HCT116 (cell line): Measurements from ENCODE around the gene CNTN4. TPM values are rescaled to one million over a fixed set of nuclear protein-coding genes. Genes with fewer than 3 reads are reported as not detected.

Source experiments
- ATAC-seq: fragments of 200-7000 bp; cut with Tn5 transposase; 2 replicates; pipeline ENCODE4 v1.9.1; 2020; ENCODE audit warnings: mild to moderate bottlenecking, moderate library complexity
- BruUV-seq: library from RNA; stranded (reverse); fragments of 400-500 nt; replicated peaks from 2 replicates; lab custom pipeline; 2021; lab: Mats Ljungman, UMichigan
- CTCF ChIA-PET: fragments of 300-600 bp; sonication (Branson Sonifier 250); formaldehyde crosslinking; loops from one replicate; lab custom pipeline; 2021; ENCODE audit warnings: antibody characterized with exemption; lab: Charles Lee
- POLR2A ChIA-PET: fragments of 300-600, 350-600 bp; sonication (Branson Sonifier 250); formaldehyde crosslinking; loops from one replicate; lab custom pipeline; 2021; ENCODE audit warnings: antibody characterized with exemption; lab: Charles Lee
- RAD21 ChIA-PET, 2 experiments: fragments of 300-600 bp; sonication (Branson Sonifier 250); formaldehyde crosslinking; loops; one replicate each; lab custom pipeline; 2023; ENCODE audit warnings: low total read pairs in 2 of 2; ENCODE audit not compliant: uncharacterized antibody in 2 of 2, unreplicated experiment in 2 of 2, low non-redundant PET in 1 of 2; lab: Charles Lee
- DNase-seq: peaks from one replicate; pipeline ENCODE4 v3.0.0-alpha.2; 2010; ENCODE audit warnings: low read depth, low spot score
- H2AFZ ChIP-seq: fragments of 200-600 bp; shearing (Covaris generic), sonication (generic); 2 replicates; pipeline ENCODE4 v1.6.1; 2017; ENCODE audit warnings: low read depth, mixed run types, mixed read lengths, antibody characterized with exemption, low read length; ENCODE audit not compliant: poor library complexity, severe bottlenecking
- H3K27ac ChIP-seq: 2 replicates; pipeline ENCODE4 v1.5.1; 2012; ENCODE audit warnings: low read depth, low read length
- H3K27me3 ChIP-seq: fragments of 200-600 bp; sonication (generic); 2 replicates; pipeline ENCODE4 v1.6.1; 2016; ENCODE audit warnings: mixed run types, low read length, mixed read lengths; ENCODE audit not compliant: insufficient read depth
- H3K36me3 ChIP-seq, 2 experiments: fragments of 200-500 bp in 1 of 2; fragments of 200-600 bp in 1 of 2; sonication (Bioruptor generic) in 1 of 2; sonication (generic) in 1 of 2; 2 replicates each; pipeline versions ENCODE4 v1.5.1 to v1.6.1; 2014 to 2016; ENCODE audit warnings: low read length in 2 of 2, inconsistent platforms in 1 of 2, mixed read lengths in 1 of 2, mixed run types in 1 of 2; ENCODE audit not compliant: insufficient read depth in 2 of 2, control insufficient read depth in 1 of 2
- H3K4me1 ChIP-seq, 2 experiments: fragments of 200-600 bp in 1 of 2; sonication (generic) in 1 of 2; 2 replicates each; pipeline versions ENCODE4 v1.5.1 to v1.6.1; 2012 to 2017; ENCODE audit warnings: low read length in 2 of 2, inconsistent platforms in 1 of 2, mild to moderate bottlenecking in 1 of 2, mixed read lengths in 1 of 2, mixed run types in 1 of 2, moderate library complexity in 1 of 2; ENCODE audit not compliant: insufficient read depth in 2 of 2, control insufficient read depth in 1 of 2
- H3K4me2 ChIP-seq: fragments of 200-600 bp; sonication (generic); 2 replicates; pipeline ENCODE4 v1.6.1; 2017; ENCODE audit warnings: mixed run types, low read length, mixed read lengths
- H3K4me3 ChIP-seq, 2 experiments: fragments of 200-600 bp in 1 of 2; sonication (generic) in 1 of 2; replicated peaks in 1 of 2; 2 replicates each; pipeline ENCODE4 v1.5.1; 2011 to 2016; ENCODE audit warnings: low read length in 2 of 2, control low read depth in 1 of 2, low read depth in 1 of 2, mild to moderate bottlenecking in 1 of 2, mixed read lengths in 1 of 2, mixed run types in 1 of 2
- H3K79me2 ChIP-seq: fragments of 200-600 bp; sonication (generic); 2 replicates; pipeline ENCODE4 v1.6.1; 2017; ENCODE audit warnings: mild to moderate bottlenecking, mixed run types, low read length, moderate library complexity, mixed read lengths; ENCODE audit not compliant: insufficient read depth
- H3K9ac ChIP-seq: fragments of 200-600 bp; sonication (generic); 2 replicates; pipeline ENCODE4 v1.6.1; 2016; ENCODE audit warnings: low read length, mixed read lengths
- H3K9me2 ChIP-seq: fragments of 200-600 bp; sonication (generic), shearing (Covaris generic); 2 replicates; pipeline ENCODE4 v1.6.1; 2017; ENCODE audit warnings: mixed run types, mild to moderate bottlenecking, moderate library complexity; ENCODE audit not compliant: insufficient read depth
- H3K9me3 ChIP-seq, 2 experiments: fragments of 200-500 bp in 1 of 2; fragments of 200-600 bp in 1 of 2; sonication (Bioruptor generic) in 1 of 2; sonication (generic) in 1 of 2; 2 replicates each; pipeline ENCODE4 v1.6.1; 2014 to 2017; ENCODE audit warnings: low read length in 2 of 2, mixed read lengths in 2 of 2, inconsistent platforms in 1 of 2, low read depth in 1 of 2, mild to moderate bottlenecking in 1 of 2, mixed run types in 1 of 2, moderate library complexity in 1 of 2; ENCODE audit not compliant: control insufficient read depth in 1 of 2, insufficient read depth in 1 of 2
- H4K20me1 ChIP-seq: fragments of 200-600 bp; sonication (generic), shearing (Covaris generic); 2 replicates; pipeline ENCODE4 v1.6.1; 2017; ENCODE audit warnings: mixed run types, mild to moderate bottlenecking, moderate library complexity; ENCODE audit not compliant: insufficient read depth
- CBX3 ChIP-seq: IDR thresholded peaks from 2 replicates; pipeline ENCODE4 v1.6.1; 2012; ENCODE audit warnings: low read depth
- CEBPB ChIP-seq: IDR thresholded peaks from 2 replicates; pipeline ENCODE4 v1.6.1; 2012; ENCODE audit warnings: low read depth
- EZH2phosphoT487 ChIP-seq: fragments of 200-600 bp; IDR thresholded peaks from 2 replicates; pipeline ENCODE4 v1.6.1; 2018; ENCODE audit warnings: antibody characterized with exemption, borderline replicate concordance
- FOSL1 ChIP-seq: IDR thresholded peaks from 2 replicates; pipeline ENCODE4 v1.6.1; 2012; ENCODE audit warnings: low read depth
- MAX ChIP-seq: IDR thresholded peaks from 2 replicates; pipeline ENCODE4 v1.6.1; 2012
- SIN3A ChIP-seq: IDR thresholded peaks from 2 replicates; pipeline ENCODE4 v1.6.1; 2012; ENCODE audit warnings: low read depth
- TCF7L2 ChIP-seq: IDR thresholded peaks from 2 replicates; pipeline ENCODE4 v1.7.0; 2011; ENCODE audit warnings: borderline replicate concordance, inconsistent platforms; ENCODE audit not compliant: insufficient read depth, insufficient read length; ENCODE audit errors: extremely low read depth
- YY1 ChIP-seq: IDR thresholded peaks from 2 replicates; pipeline ENCODE4 v1.6.1; 2011; ENCODE audit warnings: low read length, low read depth, moderate library complexity, mild to moderate bottlenecking; ENCODE audit not compliant: insufficient replicate concordance; ENCODE audit errors: extremely low read depth
- ZBTB33 ChIP-seq: IDR thresholded peaks from 2 replicates; pipeline ENCODE4 v1.6.1; 2011; ENCODE audit warnings: mild to moderate bottlenecking, low read length, moderate library complexity; ENCODE audit not compliant: insufficient replicate concordance; ENCODE audit errors: extremely low read depth
- ZFX ChIP-seq: fragments of 450-650 bp; IDR thresholded peaks from 2 replicates; pipeline ENCODE4 v1.6.1; 2017
- ZNF274 ChIP-seq: fragments of 200-500 bp; sonication (Bioruptor generic); IDR thresholded peaks from 2 replicates; pipeline ENCODE4 v1.6.1; 2014; ENCODE audit warnings: mild to moderate bottlenecking, low read depth, low read length, inconsistent platforms
- intact Hi-C: fragments of 100-400 bp; cut with micrococcal nuclease; formaldehyde crosslinking; loops from 2 replicates; pipeline ENCODE4 v1.10.0; 2022
- total RNA-seq: library from RNA; stranded (reverse); gene quantifications from one replicate; pipeline ENCODE4 v1.2.1, GENCODE V29; 2021; ENCODE audit not compliant: unreplicated experiment

CNTN4 gene
- total RNA-seq, 1 experiment from 2014 or later = not detected

DNA sequence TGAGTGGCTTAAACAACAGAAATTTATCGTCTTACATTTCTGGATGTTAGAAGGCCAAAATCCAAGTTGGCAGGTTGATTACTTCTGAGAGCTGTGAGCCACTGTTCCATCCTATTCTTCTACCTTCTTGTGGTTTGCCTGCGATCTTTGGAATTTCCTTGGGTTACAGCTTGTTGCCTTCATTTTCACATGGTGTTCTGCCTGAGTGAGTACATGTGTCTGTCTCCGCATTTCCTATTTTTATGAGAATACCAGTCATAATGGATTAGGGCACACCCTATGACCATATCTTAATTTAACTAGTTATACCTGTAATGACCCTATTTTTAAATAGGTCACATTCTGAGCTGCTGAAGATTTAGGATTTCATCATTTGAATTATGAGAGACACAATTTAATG is 294.3 kb downstream of the CNTN4 start:
- ChIA-PET RAD21 (no interaction called here), CTCF (no interaction called here), POLR2A (no interaction called here)
- no peaks in the 10 kb centered on the region for H3K9me2 ChIP-seq
- DNase-seq = no peak
- no peaks in the 10 kb centered on the region for H3K4me1 ChIP-seq
- intact Hi-C loops = no loop called here
- H3K36me3 ChIP-seq = no peaks in the 10 kb centered on the region
- no TSS peak for BruUV-seq
- H3K27ac ChIP-seq = no peak overlapping the region
- H4K20me1 ChIP-seq = no peaks in the 10 kb centered on the region
- H3K9me3 ChIP-seq = peaks cover 6 to 18% of the 10 kb centered on the region in 2 experiments; a peak in 3 of 4 replicates
- ATAC-seq = no peak
- H3K4me3 ChIP-seq = no peak overlapping the region
- no peak overlapping the region for H3K4me2 ChIP-seq
- no peaks in the 10 kb centered on the region for H3K79me2 ChIP-seq
- H3K9ac ChIP-seq = no peak overlapping the region
- TF ChIP-seq CBX3 (no peak), YY1 (no peak), ZBTB33 (no peak), MAX (no peak), ZFX (no peak), SIN3A (no peak), CEBPB (no peak), ZNF274 (no peak), EZH2phosphoT487 (no peak), FOSL1 (no peak), TCF7L2 (no peak)
- no peaks in the 10 kb centered on the region for H3K27me3 ChIP-seq
- H2AFZ ChIP-seq = no peak overlapping the region
